Activated naive CD4-positive, alpha-beta T cell treated with anti-CD3 and anti-CD28 coated beads for 36 hours (primary cell): ENCODE measurements around the gene EPHA10. TPM values are rescaled to one million over a fixed set of nuclear protein-coding genes. Genes with fewer than 3 reads are reported as not detected.

ENCODE experiments used
- CTCF ChIA-PET: fragments of 350-600 bp; sonication (Branson Sonifier 250); formaldehyde crosslinking; loops from one replicate; lab custom pipeline; 2021; ENCODE audit warnings: antibody characterized with exemption; lab: Charles Lee
- DNase-seq: peaks from one replicate; pipeline ENCODE4 v3.0.0-alpha.2; 2020
- H3K27ac Mint-ChIP-seq: one replicate; pipeline ENCODE4 v1.8.0; 2021; ENCODE audit warnings: mild to moderate bottlenecking, mixed read lengths
- H3K27me3 Mint-ChIP-seq: one replicate; pipeline ENCODE4 v1.8.0; 2021; ENCODE audit warnings: low read depth, mixed read lengths
- H3K36me3 Mint-ChIP-seq: one replicate; pipeline ENCODE4 v1.8.0; 2021; ENCODE audit warnings: low read depth, mixed read lengths
- H3K4me1 Mint-ChIP-seq: one replicate; pipeline ENCODE4 v1.8.0; 2021; ENCODE audit warnings: low read depth, mixed read lengths
- H3K4me3 Mint-ChIP-seq: one replicate; pipeline ENCODE4 v1.8.0; 2021; ENCODE audit warnings: mild to moderate bottlenecking, moderate library complexity, mixed read lengths
- H3K9me3 Mint-ChIP-seq: one replicate; pipeline ENCODE4 v1.8.0; 2021; ENCODE audit warnings: mixed read lengths
- intact Hi-C: fragments of 100-400 bp; cut with micrococcal nuclease; formaldehyde crosslinking; loops from one replicate; pipeline ENCODE4 v1.15.1; 2023
- total RNA-seq, 2 experiments: library from RNA; stranded (reverse); gene quantifications; one replicate each; pipeline ENCODE4 v1.2.3, GENCODE V29; 2021

EPHA10 gene
- total RNA-seq, 2 experiments from 2014 or later: 0.33 TPM; not detected in 1

DNA sequence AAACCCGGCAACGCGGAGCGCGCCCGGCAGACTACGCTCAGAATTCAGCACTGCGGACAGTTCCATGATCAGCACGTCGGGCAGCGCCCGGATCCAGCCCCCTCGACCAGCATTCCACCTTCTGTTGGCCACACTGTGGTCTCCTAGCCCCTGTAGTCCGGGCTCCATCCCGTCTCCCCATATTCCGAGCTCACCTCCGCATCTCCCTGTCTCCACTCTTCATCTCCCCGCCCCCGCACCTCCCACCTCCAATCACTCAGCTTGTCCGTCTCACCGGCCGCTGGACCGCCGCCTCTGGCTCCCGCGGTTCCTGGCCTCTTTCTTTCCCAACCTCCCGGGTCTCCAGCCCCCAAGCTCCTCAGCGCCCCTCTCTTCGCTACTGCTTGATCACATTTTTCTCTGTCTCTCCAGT is 500 bp downstream of the EPHA10 start:
- Mint-ChIP-seq H3K27me3 (peaks cover 64% of the 10 kb centered on the region), H3K27ac (no peak overlapping the region), H3K9me3 (no peaks in the 10 kb centered on the region), H3K4me1 (peaks cover 23% of the 10 kb centered on the region), H3K36me3 (no peaks in the 10 kb centered on the region), H3K4me3 (no peak overlapping the region)
- intact Hi-C loops: loop anchor here (2.0 kb wide), 1 partner anchor 30 kb away; no protein-coding TSS in a partner anchor
- CTCF ChIA-PET: no interaction called here
- peak; percentile 71 for DNase-seq

DNA sequence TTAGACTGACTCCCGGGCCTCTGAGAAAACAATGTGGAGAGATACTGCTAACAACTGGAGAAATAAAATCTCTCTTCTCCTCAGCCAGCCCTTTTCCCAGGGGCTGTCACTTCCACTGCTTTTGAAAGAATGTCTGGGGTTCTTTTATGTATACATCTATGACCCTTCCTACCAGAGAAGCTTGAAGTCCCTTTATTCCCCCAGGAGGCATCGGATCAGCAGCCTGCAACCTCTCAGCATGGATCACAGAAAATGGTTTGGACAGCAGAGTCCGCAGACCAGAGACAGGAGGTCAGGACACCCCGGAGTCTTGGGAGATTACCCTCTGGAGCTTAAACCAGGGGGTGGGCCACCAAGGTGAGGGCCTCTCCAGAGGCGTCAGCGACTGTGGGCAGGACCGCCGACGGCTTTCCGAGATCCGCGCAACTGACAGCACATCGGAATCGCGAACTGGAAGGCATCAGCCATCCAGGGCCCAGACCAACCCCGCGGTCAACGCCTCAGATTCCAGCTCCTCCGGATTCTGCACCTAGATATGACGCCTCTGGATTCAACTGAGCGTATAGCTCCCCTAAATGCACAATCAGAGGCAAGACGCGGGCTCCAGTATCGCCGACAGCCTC is 1.0 kb downstream of the EPHA10 start:
- Mint-ChIP-seq H3K36me3 (no peaks in the 10 kb centered on the region), H3K4me3 (no peak overlapping the region), H3K27me3 (peaks cover 60% of the 10 kb centered on the region), H3K27ac (no peak overlapping the region), H3K4me1 (peaks cover 23% of the 10 kb centered on the region), H3K9me3 (no peaks in the 10 kb centered on the region)
- no peak for DNase-seq
- intact Hi-C loops: loop anchor here (2.0 kb wide), 1 partner anchor 31 kb away; no protein-coding TSS in a partner anchor
- CTCF ChIA-PET: no interaction called here

DNA sequence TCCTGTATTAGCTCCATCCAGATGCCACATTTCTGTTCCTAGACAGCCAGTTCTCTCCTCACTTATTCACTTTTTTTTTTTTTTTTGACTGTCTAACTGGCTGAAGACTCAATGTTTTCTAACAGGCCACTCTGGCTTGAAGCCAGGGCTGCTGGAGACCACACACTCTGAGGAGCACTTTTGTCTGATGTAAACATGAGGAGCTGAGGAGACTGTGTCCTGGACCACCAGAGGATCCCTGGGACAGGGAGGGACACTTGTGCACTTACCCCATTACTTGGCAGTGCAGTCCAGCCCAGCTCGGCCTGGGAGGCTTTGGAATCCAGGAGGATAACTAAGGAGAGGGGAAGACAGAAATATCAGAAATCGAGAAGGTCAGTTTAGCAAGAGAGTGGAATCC is 2.4 kb downstream of the EPHA10 start:
- no peak for DNase-seq
- Mint-ChIP-seq H3K27me3 (peaks cover 50% of the 10 kb centered on the region), H3K4me3 (no peak overlapping the region), H3K4me1 (peaks cover 23% of the 10 kb centered on the region), H3K36me3 (no peaks in the 10 kb centered on the region), H3K27ac (no peak overlapping the region), H3K9me3 (no peaks in the 10 kb centered on the region)
- CTCF ChIA-PET: interaction anchor here (0.5 kb wide), 1 partner anchor 308 kb away, joined by 5 read pairs; no protein-coding TSS in a partner anchor
- intact Hi-C loops: no loop called here

DNA sequence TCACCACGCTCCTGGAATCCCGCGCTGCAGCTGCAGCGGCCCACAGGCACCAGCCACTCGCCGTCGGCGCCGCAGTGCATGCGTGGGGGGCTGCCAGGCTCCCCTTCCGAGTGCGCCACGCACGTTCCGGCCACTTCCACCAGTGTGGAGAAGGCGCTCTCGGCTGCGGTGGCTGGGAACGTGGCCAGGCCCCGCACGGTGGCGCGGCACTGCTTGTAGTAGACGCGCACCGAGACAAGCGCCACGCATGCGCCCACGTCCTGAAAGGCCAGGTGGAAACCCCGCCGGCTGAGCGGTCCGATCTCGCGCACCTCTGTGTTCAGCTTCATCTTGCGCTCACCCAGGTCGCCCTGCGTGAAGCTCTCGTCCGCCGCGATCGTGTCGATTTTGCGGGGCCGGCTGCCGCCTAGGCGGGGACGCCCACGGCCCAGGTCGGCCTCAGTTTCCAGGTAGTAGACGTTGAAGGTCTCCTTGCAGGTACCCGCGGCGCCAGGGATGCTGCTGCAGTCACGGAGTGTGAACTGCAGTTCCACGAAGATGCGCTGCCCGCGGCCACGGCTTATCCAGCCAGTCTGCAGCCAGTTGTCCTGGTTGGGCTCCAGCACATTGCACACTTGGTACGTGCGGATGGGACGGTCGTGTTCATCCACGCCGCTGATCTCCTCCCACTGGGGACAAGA is 3.4 kb downstream of the EPHA10 start:
- H3K27me3 Mint-ChIP-seq: peaks cover 44% of the 10 kb centered on the region
- no peaks in the 10 kb centered on the region for H3K36me3 Mint-ChIP-seq
- H3K9me3 Mint-ChIP-seq: no peaks in the 10 kb centered on the region
- CTCF ChIA-PET: no interaction called here
- intact Hi-C loops: no loop called here
- H3K27ac Mint-ChIP-seq: no peak overlapping the region
- peaks cover 21% of the 10 kb centered on the region for H3K4me1 Mint-ChIP-seq
- H3K4me3 Mint-ChIP-seq: no peak overlapping the region
- DNase-seq: no peak

DNA sequence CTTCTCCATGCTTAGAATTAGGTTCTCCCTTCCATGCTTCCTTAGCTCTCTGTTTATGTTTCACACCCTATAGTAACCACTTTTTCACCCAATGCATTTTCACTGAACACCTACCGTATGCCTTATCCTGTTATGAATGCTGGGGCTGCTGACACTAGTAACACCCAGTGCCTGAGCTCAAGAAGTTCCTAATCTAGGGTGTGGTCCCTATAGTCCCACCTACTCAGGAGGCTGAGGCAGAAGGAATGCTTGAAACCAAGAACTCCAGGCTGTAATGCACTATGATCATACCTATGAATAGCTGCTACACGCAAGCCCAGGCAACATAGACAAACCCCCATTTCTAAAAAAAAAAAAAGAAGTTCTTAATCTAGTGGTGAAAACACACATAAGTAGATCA is 5.5 kb downstream of the EPHA10 start:
- H3K4me3 Mint-ChIP-seq: no peak overlapping the region
- H3K36me3 Mint-ChIP-seq: no peaks in the 10 kb centered on the region
- H3K27ac Mint-ChIP-seq: no peak overlapping the region
- peaks cover 12% of the 10 kb centered on the region for H3K4me1 Mint-ChIP-seq
- intact Hi-C loops: no loop called here
- CTCF ChIA-PET: no interaction called here
- peaks cover 33% of the 10 kb centered on the region for H3K27me3 Mint-ChIP-seq
- H3K9me3 Mint-ChIP-seq: no peaks in the 10 kb centered on the region
- no peak for DNase-seq

DNA sequence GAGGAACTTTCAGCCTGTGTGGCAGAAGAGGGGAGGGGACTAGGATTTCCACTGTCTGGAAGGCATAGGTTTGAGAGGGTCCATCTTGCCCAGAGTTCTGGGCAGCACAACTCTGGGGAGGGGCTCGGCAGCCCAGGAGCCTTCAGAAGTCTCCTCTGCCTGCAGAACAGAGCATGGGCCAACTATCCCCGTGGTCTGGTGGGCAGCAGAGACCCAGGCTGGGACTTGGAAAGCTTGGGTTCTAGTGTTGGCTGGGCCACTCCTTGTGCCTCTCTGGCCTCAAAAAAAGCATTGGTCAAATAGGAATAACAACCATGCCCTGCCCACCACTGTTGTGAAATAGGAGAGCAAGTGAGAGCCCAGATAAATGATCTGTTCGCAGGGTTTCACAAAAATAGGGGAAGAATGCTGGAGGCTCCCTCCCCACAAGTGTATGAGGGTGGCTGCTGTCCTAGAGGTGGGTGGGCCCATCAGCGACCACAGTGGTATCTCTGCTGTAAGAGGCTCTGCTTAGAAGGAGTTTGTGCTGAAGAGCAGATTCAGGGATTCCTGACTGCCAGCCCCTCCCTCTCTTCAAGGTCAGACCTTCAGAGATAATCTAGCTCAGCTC is 8.9 kb downstream of the EPHA10 start:
- DNase-seq: no peak
- Mint-ChIP-seq H3K36me3 (no peaks in the 10 kb centered on the region), H3K4me1 (peaks cover 19% of the 10 kb centered on the region), H3K9me3 (no peaks in the 10 kb centered on the region), H3K4me3 (no peak overlapping the region), H3K27ac (no peak overlapping the region), H3K27me3 (peaks cover 26% of the 10 kb centered on the region)
- intact Hi-C loops: loop anchor here (2.0 kb wide), 1 partner anchor 63 kb away; the partner anchor contains the start of gene CDCA8
- CTCF ChIA-PET: no interaction called here

DNA sequence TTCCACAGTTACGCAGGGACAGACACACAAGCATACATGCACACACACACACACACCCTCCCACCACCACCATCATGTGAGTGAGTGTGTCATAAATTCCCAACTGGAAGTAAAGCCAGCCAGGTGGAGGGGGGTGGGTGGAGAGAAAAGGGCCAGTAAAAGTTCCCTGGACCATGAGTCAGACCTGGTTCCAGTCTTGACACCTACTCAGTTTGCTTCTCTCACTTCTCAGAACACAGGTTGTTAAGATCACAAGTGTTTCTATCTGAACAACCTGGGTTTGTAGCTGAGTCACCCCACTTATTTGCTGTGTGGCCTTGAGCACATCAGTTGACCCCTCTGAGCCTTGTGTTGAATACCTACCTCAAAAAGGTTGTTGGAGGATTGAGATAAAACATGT is 9.6 kb downstream of the EPHA10 start:
- no peak overlapping the region for H3K4me3 Mint-ChIP-seq
- intact Hi-C loops: loop anchor here (2.0 kb wide), 1 partner anchor 62 kb away; the partner anchor contains the start of gene CDCA8
- peaks cover 19% of the 10 kb centered on the region for H3K4me1 Mint-ChIP-seq
- no peaks in the 10 kb centered on the region for H3K36me3 Mint-ChIP-seq
- CTCF ChIA-PET: no interaction called here
- peaks cover 30% of the 10 kb centered on the region for H3K27me3 Mint-ChIP-seq
- DNase-seq: peak; percentile 65
- H3K27ac Mint-ChIP-seq: no peak overlapping the region
- no peaks in the 10 kb centered on the region for H3K9me3 Mint-ChIP-seq

DNA sequence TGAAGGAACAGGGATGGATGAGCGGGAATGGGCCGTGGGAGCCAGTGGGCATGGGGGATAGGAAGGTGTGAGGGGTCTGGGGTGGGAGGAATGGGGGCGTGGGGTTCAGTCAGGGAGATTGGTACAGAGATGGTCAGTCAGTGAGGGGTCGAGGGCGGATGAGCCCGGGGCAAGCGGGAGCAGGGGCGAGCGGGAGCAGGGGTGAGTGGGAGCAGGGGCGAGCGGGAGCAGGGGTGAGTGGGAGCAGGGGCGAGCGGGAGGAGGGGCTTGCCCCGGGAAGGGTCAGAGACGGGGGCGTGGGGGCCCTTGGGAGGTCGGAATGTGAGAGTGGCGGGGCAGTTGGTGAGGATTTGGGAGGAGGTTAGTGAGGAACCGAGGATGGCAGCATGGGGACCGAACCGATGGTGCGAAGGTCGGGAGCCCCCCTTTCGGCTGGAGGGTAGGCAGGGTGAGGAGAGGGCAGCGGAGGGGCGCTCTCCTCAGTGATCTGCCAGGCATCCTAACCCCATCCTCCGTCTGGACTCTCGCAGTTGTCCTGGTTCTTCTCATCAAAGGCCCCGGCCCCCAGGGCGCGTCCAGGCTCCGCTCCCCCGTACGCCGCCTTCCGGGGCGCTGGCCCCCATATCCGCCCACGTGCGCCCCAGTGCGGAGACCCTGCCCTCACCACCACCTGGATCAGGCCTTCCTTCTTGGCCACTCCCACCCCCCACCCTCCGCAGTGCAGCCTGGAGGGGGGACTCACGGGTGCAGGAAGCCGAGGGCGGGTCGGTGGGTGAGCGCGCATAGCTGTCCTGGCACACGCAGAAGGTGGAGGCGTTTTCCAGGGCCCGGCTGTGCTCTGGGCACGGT is 11.2 kb downstream of the EPHA10 start:
- H3K9me3 Mint-ChIP-seq: no peaks in the 10 kb centered on the region
- DNase-seq: no peak
- H3K4me1 Mint-ChIP-seq: peaks cover 19% of the 10 kb centered on the region
- no peaks in the 10 kb centered on the region for H3K36me3 Mint-ChIP-seq
- H3K4me3 Mint-ChIP-seq: peak overlapping the region; percentile 53
- no peak overlapping the region for H3K27ac Mint-ChIP-seq
- H3K27me3 Mint-ChIP-seq: peaks cover 34% of the 10 kb centered on the region
- intact Hi-C loops: loop anchor here (2.0 kb wide), 1 partner anchor 61 kb away; the partner anchor contains the start of gene CDCA8
- CTCF ChIA-PET: no interaction called here

DNA sequence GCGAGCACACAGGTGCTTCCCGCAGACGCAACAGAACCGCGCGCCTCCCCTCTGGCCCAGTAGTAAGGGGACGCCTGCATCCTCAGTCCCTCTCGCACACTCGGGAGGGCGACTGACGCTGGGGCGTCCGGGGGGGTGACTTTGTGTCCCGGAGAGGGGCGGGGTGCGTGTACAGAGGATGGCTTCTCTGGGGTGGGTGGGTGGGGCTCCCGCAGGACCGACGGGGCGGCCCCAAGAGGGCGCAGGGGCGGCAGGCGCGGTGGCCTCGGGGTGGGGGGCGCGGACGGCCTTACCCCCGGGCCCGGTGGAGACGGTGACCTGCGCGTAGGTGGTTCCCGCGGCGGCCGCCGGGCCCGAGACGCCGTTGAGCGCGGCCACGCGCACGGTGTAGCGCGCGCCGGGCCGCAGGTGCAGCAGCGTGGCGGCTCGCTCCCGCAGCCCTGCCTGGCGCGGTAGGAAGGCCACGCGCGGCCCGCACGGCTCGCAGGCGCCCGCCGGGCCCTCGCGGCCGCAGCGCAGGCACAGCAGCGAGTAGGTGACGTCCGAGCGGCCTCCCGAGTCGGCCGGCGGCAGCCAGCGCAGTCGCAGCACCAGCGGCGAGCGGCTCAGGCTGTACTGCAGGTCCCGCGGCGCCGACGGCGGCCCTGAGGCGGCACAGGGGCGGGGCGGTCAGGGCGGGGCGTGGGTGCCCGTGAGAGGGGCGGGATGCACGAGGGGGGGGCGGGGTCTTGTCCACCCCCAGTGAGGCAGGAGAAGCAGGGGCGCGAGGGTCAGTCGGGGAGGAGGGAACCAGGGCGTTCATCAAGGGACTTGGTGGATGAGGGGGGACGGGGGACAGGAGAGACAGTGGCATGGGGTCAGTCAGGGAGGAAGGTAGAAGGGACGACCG is 12.1 kb downstream of the EPHA10 start:
- peak; percentile 15 for DNase-seq
- CTCF ChIA-PET: no interaction called here
- Mint-ChIP-seq H3K36me3 (no peaks in the 10 kb centered on the region), H3K4me1 (peaks cover 19% of the 10 kb centered on the region), H3K9me3 (no peaks in the 10 kb centered on the region), H3K4me3 (peak overlapping the region; percentile 66), H3K27me3 (peaks cover 35% of the 10 kb centered on the region), H3K27ac (no peak overlapping the region)
- intact Hi-C loops: no loop called here

DNA sequence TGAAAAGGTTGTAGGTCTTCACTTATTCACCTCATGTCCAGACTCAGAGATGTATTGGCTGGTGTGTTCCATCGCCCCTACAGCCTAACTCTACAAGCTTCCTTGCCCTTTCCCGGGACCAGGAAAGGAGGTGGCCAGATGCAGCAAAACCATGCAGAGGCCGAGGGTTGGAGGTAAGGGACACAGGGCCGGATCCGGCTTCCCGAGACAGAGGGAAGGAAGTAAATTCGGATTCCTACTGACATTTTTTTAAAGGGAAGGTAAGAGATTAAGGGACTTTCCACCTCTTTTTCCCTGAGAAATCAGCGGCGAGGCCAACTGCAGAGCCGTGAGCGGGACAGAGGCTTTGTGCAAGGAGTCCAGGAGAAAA is 12.7 kb downstream of the EPHA10 start:
- Mint-ChIP-seq H3K9me3 (no peaks in the 10 kb centered on the region), H3K4me3 (peak overlapping the region; percentile 66), H3K27ac (no peak overlapping the region), H3K36me3 (no peaks in the 10 kb centered on the region), H3K4me1 (peaks cover 19% of the 10 kb centered on the region), H3K27me3 (peaks cover 37% of the 10 kb centered on the region)
- intact Hi-C loops: no loop called here
- CTCF ChIA-PET: no interaction called here
- DNase-seq: no peak

DNA sequence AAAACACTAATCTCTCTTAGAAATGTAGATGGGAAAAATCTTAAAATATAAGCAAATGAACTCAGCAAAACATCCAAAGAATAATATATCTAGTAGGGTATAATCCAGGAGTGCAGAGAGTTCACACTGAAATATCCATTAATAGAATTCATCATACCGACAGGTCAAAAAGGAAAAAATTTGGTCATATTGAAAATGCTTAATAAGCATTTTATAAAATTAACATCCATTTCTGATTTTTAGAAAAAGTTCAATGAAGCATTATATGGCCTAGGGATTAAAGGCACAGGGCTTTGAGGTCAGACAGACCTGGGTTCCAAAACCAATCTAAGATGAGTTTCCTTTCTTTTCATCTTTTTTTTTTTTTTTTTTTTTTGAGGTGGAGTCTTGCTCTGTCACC is 16.4 kb downstream of the EPHA10 start:
- Mint-ChIP-seq H3K4me1 (peaks cover 7% of the 10 kb centered on the region), H3K4me3 (no peak overlapping the region), H3K27me3 (peaks cover 27% of the 10 kb centered on the region), H3K9me3 (peaks cover 2% of the 10 kb centered on the region), H3K36me3 (no peaks in the 10 kb centered on the region), H3K27ac (no peak overlapping the region)
- no peak for DNase-seq
- intact Hi-C loops: no loop called here
- CTCF ChIA-PET: no interaction called here
